GM06990 (cell line): ENCODE measurements around the gene TTLL3.

Experiments
- DNase-seq: peaks from one replicate; pipeline ENCODE4 v3.0.0-alpha.2; 2011; ENCODE audit not compliant: insufficient read length; ENCODE audit errors: extremely low read depth
- H3K27me3 ChIP-seq: replicated peaks from 2 replicates; pipeline ENCODE4 v1.6.0; 2011; ENCODE audit warnings: low read length; ENCODE audit not compliant: control insufficient read depth, insufficient read depth
- H3K36me3 ChIP-seq: 2 replicates; pipeline ENCODE4 v1.5.1; 2011; ENCODE audit warnings: low read length; ENCODE audit not compliant: control insufficient read depth, insufficient read depth
- H3K4me3 ChIP-seq: replicated peaks from 2 replicates; pipeline ENCODE4 v1.5.1; 2011; ENCODE audit warnings: low read depth, mild to moderate bottlenecking, control low read depth, low read length
- CTCF ChIP-seq: IDR thresholded peaks from 2 replicates; pipeline ENCODE4 v1.5.1; 2011; ENCODE audit warnings: low read length, control low read depth, mild to moderate bottlenecking, inconsistent platforms; ENCODE audit not compliant: insufficient read depth, poor library complexity, severe bottlenecking

Gene TTLL3

GRCh38 chr3:9810846-9811245 is 784 bp downstream of the TTLL3 start:
- no peak for DNase-seq
- TF ChIP-seq CTCF: no peak
- Histone ChIP-seq H3K36me3 (peaks cover 9% of the 10 kb centered on the region), H3K4me3 (no peak overlapping the region), H3K27me3 (no peaks in the 10 kb centered on the region)

GRCh38 chr3:9812870-9813483 is 2.9 kb downstream of the TTLL3 start:
- H3K27me3 ChIP-seq: no peaks in the 10 kb centered on the region
- H3K4me3 ChIP-seq: no peak overlapping the region
- no peaks in the 10 kb centered on the region; the same call in none of the 2 replicates for H3K36me3 ChIP-seq
- DNase-seq: no peak
- TF ChIP-seq CTCF: no peak

GRCh38 chr3:9815986-9816385 is 5.9 kb downstream of the TTLL3 start:
- Histone ChIP-seq H3K36me3 (no peaks in the 10 kb centered on the region; the same call in none of the 2 replicates), H3K4me3 (no peak overlapping the region), H3K27me3 (no peaks in the 10 kb centered on the region)
- no peak for DNase-seq
- TF ChIP-seq CTCF: no peak

GRCh38 chr3:9817436-9817835 is 7.4 kb downstream of the TTLL3 start:
- no peaks in the 10 kb centered on the region; the same call in none of the 2 replicates for H3K36me3 ChIP-seq
- no peak for DNase-seq
- no peak for TF ChIP-seq CTCF
- no peaks in the 10 kb centered on the region for H3K27me3 ChIP-seq
- H3K4me3 ChIP-seq: no peak overlapping the region

GRCh38 chr3:9818666-9819335 is 8.7 kb downstream of the TTLL3 start:
- DNase-seq: no peak
- Histone ChIP-seq H3K4me3 (no peak overlapping the region), H3K27me3 (no peaks in the 10 kb centered on the region), H3K36me3 (no peaks in the 10 kb centered on the region; the same call in none of the 2 replicates)
- no peak for TF ChIP-seq CTCF
